ENCODE results near the gene LGALS13.
"Not testable (repeated sequence)": the region's sequence is repeated elsewhere in the genome, so short reads cannot be mapped to it uniquely, and the experiment has no call there.

DNA sequence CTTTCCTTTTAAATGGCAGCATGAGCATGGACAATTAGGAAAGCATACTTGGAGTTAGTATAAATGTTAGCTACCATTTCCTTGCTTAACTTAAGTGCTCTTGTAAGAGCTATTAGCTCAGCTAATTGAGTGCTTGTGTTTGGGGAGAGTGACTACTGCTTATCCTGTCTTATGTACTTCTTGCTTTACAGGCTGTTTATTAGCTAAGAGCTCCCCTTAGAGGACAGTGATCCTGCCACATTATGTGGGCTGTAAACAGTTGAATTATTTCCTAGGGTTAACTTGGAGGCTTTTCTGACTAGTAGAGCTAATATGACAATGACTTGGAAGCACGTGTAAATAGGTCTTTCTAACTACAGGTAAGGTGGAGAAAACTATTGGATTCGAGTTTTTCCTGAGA lies 25.3 kb downstream of the LGALS13 start:
- TF ChIP-seq, protein P1, sequence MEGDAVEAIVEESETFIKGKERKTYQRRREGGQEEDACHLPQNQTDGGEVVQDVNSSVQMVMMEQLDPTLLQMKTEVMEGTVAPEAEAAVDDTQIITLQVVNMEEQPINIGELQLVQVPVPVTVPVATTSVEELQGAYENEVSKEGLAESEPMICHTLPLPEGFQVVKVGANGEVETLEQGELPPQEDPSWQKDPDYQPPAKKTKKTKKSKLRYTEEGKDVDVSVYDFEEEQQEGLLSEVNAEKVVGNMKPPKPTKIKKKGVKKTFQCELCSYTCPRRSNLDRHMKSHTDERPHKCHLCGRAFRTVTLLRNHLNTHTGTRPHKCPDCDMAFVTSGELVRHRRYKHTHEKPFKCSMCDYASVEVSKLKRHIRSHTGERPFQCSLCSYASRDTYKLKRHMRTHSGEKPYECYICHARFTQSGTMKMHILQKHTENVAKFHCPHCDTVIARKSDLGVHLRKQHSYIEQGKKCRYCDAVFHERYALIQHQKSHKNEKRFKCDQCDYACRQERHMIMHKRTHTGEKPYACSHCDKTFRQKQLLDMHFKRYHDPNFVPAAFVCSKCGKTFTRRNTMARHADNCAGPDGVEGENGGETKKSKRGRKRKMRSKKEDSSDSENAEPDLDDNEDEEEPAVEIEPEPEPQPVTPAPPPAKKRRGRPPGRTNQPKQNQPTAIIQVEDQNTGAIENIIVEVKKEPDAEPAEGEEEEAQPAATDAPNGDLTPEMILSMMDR (IDR thresholded peaks at IDR 0.05), result not testable (repeated sequence)
- TF ChIP-seq POLR2A (IDR thresholded peaks at IDR 0.05), result not testable (repeated sequence)
